Mesendoderm (in vitro differentiated cells): Measurements from ENCODE around the gene CABP4.
"Not testable (repeated sequence)": the region's sequence is repeated elsewhere in the genome, so short reads cannot be mapped to it uniquely, and the experiment has no call there.

Experiments
- DNase-seq: peaks from one replicate; pipeline ENCODE4 v3.0.0; 2013
- H2AK5ac ChIP-seq: 2 replicates; pipeline ENCODE4 v1.6.1; 2013; ENCODE audit warnings: low read length, inconsistent platforms
- H2BK120ac ChIP-seq: 2 replicates; pipeline ENCODE4 v1.6.1; 2013; ENCODE audit warnings: low read depth, mild to moderate bottlenecking, low read length, moderate library complexity, mixed read lengths
- H2BK15ac ChIP-seq: replicated peaks from 2 replicates; pipeline ENCODE4 v1.6.1; 2013; ENCODE audit warnings: low read depth, mild to moderate bottlenecking, moderate library complexity
- H2BK5ac ChIP-seq: 2 replicates; pipeline ENCODE4 v1.6.1; 2013; ENCODE audit warnings: low read length, inconsistent platforms
- H3K18ac ChIP-seq: 2 replicates; pipeline ENCODE4 v1.6.1; 2013; ENCODE audit warnings: mild to moderate bottlenecking, low read length, mixed read lengths
- H3K23ac ChIP-seq: one replicate; pipeline ENCODE4 v1.6.1; 2013; ENCODE audit warnings: low read length
- H3K27ac ChIP-seq: 2 replicates; pipeline ENCODE4 v1.5.1; 2013; ENCODE audit warnings: low read depth, mild to moderate bottlenecking, inconsistent platforms, low read length, moderate library complexity
- H3K27me3 ChIP-seq: 2 replicates; pipeline ENCODE4 v1.6.1; 2013; ENCODE audit warnings: low read length, control low read depth, mild to moderate bottlenecking, inconsistent platforms; ENCODE audit not compliant: insufficient read depth, poor library complexity
- H3K36me3 ChIP-seq: 2 replicates; pipeline ENCODE4 v1.6.1; 2013; ENCODE audit warnings: low read length, inconsistent platforms; ENCODE audit not compliant: control insufficient read depth, insufficient read depth
- H3K4ac ChIP-seq: one replicate; pipeline ENCODE4 v1.6.1; 2013; ENCODE audit warnings: low read depth, mild to moderate bottlenecking, low read length, moderate library complexity
- H3K4me1 ChIP-seq: 2 replicates; pipeline ENCODE4 v1.6.1; 2013; ENCODE audit warnings: low read depth, low read length, inconsistent platforms; ENCODE audit not compliant: control insufficient read depth
- H3K4me2 ChIP-seq: 2 replicates; pipeline ENCODE4 v1.6.1; 2013; ENCODE audit warnings: low read length
- H3K4me3 ChIP-seq: 2 replicates; pipeline ENCODE4 v1.5.1; 2013; ENCODE audit warnings: mild to moderate bottlenecking, low read length
- H3K56ac ChIP-seq: one replicate; pipeline ENCODE4 v1.6.1; 2013; ENCODE audit warnings: low read length
- H3K79me1 ChIP-seq: 2 replicates; pipeline ENCODE4 v1.6.1; 2013; ENCODE audit warnings: low read length, inconsistent platforms
- H3K79me2 ChIP-seq: 2 replicates; pipeline ENCODE4 v1.6.1; 2013; ENCODE audit warnings: mild to moderate bottlenecking, low read length; ENCODE audit not compliant: control insufficient read depth, insufficient read depth
- H3K9ac ChIP-seq: 2 replicates; pipeline ENCODE4 v1.6.1; 2013; ENCODE audit warnings: low read length, inconsistent platforms
- H4K5ac ChIP-seq: one replicate; pipeline ENCODE4 v1.6.1; 2013; ENCODE audit warnings: low read length
- H4K8ac ChIP-seq: one replicate; pipeline ENCODE4 v1.6.1; 2013; ENCODE audit warnings: low read depth, mild to moderate bottlenecking, control low read depth, low read length, moderate library complexity
- WGBS: extraction: QIAGEN DNeasy Blood & Tissue Kit; methylation state at CpG from one replicate; pipeline ENCODE4 v1.1.7; 2013; ENCODE audit warnings: low lambda C conversion rate, missing lambda C conversion rate; ENCODE audit not compliant: insufficient coverage; ENCODE audit errors: extremely low coverage; 5-methylcytosine and 5-hydroxymethylcytosine counted together

The CABP4 gene

GRCh38 chr11:67464411-67465188 lies 9.4 kb downstream of the CABP4 start:
- Histone ChIP-seq H3K36me3 (no peaks in the 10 kb centered on the region), H4K8ac (peak overlapping the region; percentile 44), H3K23ac (no peak overlapping the region), H3K79me2 (no peaks in the 10 kb centered on the region), H2BK120ac (no peak overlapping the region), H3K56ac (peak overlapping the region; percentile 99), H3K9ac (peak overlapping the region; percentile 91), H2AK5ac (peak overlapping the region; percentile 67), H3K79me1 (peaks cover 2% of the 10 kb centered on the region), H3K4me3 (peak overlapping the region; percentile 80), H3K4me1 (peaks cover 3% of the 10 kb centered on the region), H3K27ac (peak overlapping the region; percentile 57), H2BK15ac (no peak overlapping the region), H4K5ac (no peak overlapping the region), H2BK5ac (no peak overlapping the region), H3K4me2 (peak overlapping the region; percentile 91), H3K18ac (peak overlapping the region; percentile 75), H3K4ac (peak overlapping the region; percentile 66), H3K27me3 (no peaks in the 10 kb centered on the region)
- WGBS, result no CpG with 5 or more reads among the region's 56 CpGs
- DNase-seq, result peak; percentile 94

DNA sequence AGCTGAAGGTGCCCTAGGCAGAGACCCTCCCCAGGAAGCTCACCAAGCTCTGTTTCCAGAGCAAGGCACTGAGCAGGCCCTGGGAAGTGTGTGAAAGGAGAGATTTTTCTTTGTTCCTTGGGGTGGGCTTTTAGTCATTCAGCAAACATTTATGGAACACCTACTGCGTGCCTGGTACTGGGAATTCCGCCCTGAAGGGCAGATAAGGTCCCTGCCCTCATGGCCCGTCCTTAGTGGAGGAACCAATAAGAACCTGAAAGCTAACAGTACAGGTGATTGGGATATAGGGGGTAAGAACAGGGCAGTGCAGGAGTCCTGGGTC lies 10.0 kb downstream of the CABP4 start:
- Histone ChIP-seq H3K4me3 (peak overlapping the region; percentile 80), H3K4me2 (peak overlapping the region; percentile 91), H3K79me2 (no peaks in the 10 kb centered on the region), H2BK15ac (no peak overlapping the region), H3K56ac (peak overlapping the region; percentile 99), H3K4me1 (peaks cover 3% of the 10 kb centered on the region), H3K27me3 (no peaks in the 10 kb centered on the region), H3K4ac (peak overlapping the region; percentile 66), H2BK5ac (no peak overlapping the region), H4K5ac (no peak overlapping the region), H3K23ac (no peak overlapping the region), H3K79me1 (peaks cover 2% of the 10 kb centered on the region), H3K27ac (peak overlapping the region; percentile 57), H2AK5ac (no peak overlapping the region), H3K18ac (peak overlapping the region; percentile 75), H2BK120ac (no peak overlapping the region), H3K9ac (peak overlapping the region; percentile 91), H3K36me3 (no peaks in the 10 kb centered on the region), H4K8ac (no peak overlapping the region)
- WGBS, result no CpG with 5 or more reads among the region's 3 CpGs
- peak; percentile 44 for DNase-seq

DNA sequence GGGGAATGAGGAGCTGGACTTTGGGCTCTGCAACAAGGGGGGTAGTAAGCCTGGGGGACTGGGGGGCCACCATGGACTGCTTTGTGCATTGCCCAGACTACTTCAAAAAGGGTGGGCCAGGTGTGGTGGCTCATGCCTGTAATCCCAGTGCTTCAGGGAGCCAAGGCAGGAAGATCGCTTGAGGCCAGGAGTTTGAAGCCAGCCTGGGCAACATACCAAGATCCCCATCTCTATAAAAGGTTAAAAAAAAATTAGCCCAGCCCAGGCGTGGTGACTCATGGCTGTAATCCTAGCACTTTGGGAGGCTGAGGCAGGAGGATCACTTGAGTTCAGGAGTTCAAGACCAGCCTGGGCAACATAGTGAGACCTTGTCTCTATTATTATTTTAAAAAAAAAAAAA lies 10.4 kb downstream of the CABP4 start:
- not testable (repeated sequence) for H3K27ac ChIP-seq

DNA sequence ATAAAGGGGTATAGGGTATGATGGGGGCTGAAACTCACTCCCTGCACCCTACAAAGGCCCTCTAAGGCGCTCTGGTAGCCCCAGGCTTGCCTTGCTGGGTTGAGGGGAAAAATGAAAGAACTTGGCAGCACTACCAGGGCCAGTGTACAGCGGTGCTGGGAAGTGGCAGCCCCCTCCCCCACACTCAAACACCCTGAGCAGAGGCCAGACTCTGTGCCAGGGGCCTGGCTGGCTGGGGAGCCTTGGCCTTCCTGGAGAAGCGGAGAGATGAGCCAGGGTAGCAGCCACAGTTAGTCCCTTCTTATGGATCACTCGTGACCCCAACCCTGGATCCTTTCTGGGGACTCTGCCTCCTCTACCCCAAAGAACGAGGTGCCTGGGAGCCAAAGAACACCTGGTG lies 11.2 kb downstream of the CABP4 start:
- Histone ChIP-seq H3K27me3 (no peaks in the 10 kb centered on the region), H3K4me3 (no peak overlapping the region), H4K8ac (no peak overlapping the region), H3K79me2 (no peaks in the 10 kb centered on the region), H3K4me2 (no peak overlapping the region), H3K4me1 (peaks cover 3% of the 10 kb centered on the region), H3K23ac (no peak overlapping the region), H3K79me1 (peaks cover 2% of the 10 kb centered on the region), H2BK5ac (no peak overlapping the region), H3K27ac (no peak overlapping the region), H2BK120ac (no peak overlapping the region), H3K56ac (no peak overlapping the region), H3K4ac (no peak overlapping the region), H2BK15ac (no peak overlapping the region), H4K5ac (no peak overlapping the region), H3K18ac (no peak overlapping the region), H2AK5ac (no peak overlapping the region), H3K36me3 (no peaks in the 10 kb centered on the region), H3K9ac (no peak overlapping the region)
- no peak for DNase-seq
- WGBS, result no CpG with 5 or more reads among the region's 5 CpGs

More for the DNA sequence above, 10.4 kb downstream of the CABP4 start:
- not testable (repeated sequence) for H3K4me1 ChIP-seq, H2AK5ac ChIP-seq, H3K23ac ChIP-seq, H4K5ac ChIP-seq, H3K4ac ChIP-seq, H3K27me3 ChIP-seq, H3K79me2 ChIP-seq, H3K4me3 ChIP-seq, H2BK15ac ChIP-seq, H2BK120ac ChIP-seq, H2BK5ac ChIP-seq, H3K18ac ChIP-seq, H3K36me3 ChIP-seq, H3K79me1 ChIP-seq, H4K8ac ChIP-seq, DNase-seq
- Histone ChIP-seq H3K4me2 (peak overlapping the region; percentile 91), H3K56ac (peak overlapping the region; percentile 99), H3K9ac (peak overlapping the region; percentile 91)
- WGBS, result no CpG with 5 or more reads among the region's 2 CpGs

- no peaks in the 10 kb centered on the region for H3K36me3 ChIP-seq
- no peak overlapping the region for H2BK120ac ChIP-seq
- H3K27me3 ChIP-seq, result no peaks in the 10 kb centered on the region
- DNase-seq, result no peak
- no peak overlapping the region for H3K23ac ChIP-seq
- H3K18ac ChIP-seq, result no peak overlapping the region
- no peak overlapping the region for H2BK15ac ChIP-seq
- no peak overlapping the region for H4K5ac ChIP-seq
- no peak overlapping the region for H2AK5ac ChIP-seq
- H4K8ac ChIP-seq, result no peak overlapping the region
- H3K4me1 ChIP-seq, result peaks cover 3% of the 10 kb centered on the region
- no peak overlapping the region for H3K4me2 ChIP-seq
- no peak overlapping the region for H3K9ac ChIP-seq
- no peak overlapping the region for H2BK5ac ChIP-seq
- H3K79me2 ChIP-seq, result no peaks in the 10 kb centered on the region
- H3K27ac ChIP-seq, result no peak overlapping the region
- H3K79me1 ChIP-seq, result peaks cover 2% of the 10 kb centered on the region
- WGBS, result no CpG with 5 or more reads among the region's 11 CpGs
- no peak overlapping the region for H3K4me3 ChIP-seq
- no peak overlapping the region for H3K4ac ChIP-seq
- H3K56ac ChIP-seq, result peak overlapping the region; percentile 25
These were observed 12.0 kb downstream of the CABP4 start for GRCh38 chr11:67466962-67467771.
